Neural crest cell (in vitro differentiated cells): ENCODE results near the gene SMG7. TPM values are rescaled to one million over a fixed set of nuclear protein-coding genes. Genes with fewer than 3 reads are reported as not detected.
A peak's percentile ranks its signal among the peaks of the same experiment; 100 is the strongest.

Experiments used
- DNase-seq: peaks from one replicate; pipeline ENCODE4 v3.0.0; 2021; ENCODE audit warnings: low read depth, mixed read lengths, low spot score
- H3K27ac Mint-ChIP-seq: one replicate; pipeline ENCODE4 v1.8.0; 2021; ENCODE audit warnings: mild to moderate bottlenecking, mixed read lengths; ENCODE audit not compliant: unreplicated experiment
- H3K27me3 Mint-ChIP-seq: 2 replicates; pipeline ENCODE4 v1.8.0; 2021; ENCODE audit warnings: low read depth, mild to moderate bottlenecking, mixed read lengths
- H3K36me3 Mint-ChIP-seq: 2 replicates; pipeline ENCODE4 v1.8.0; 2021; ENCODE audit warnings: low read depth, mild to moderate bottlenecking, mixed read lengths
- H3K4me1 Mint-ChIP-seq: 2 replicates; pipeline ENCODE4 v1.8.0; 2021; ENCODE audit warnings: mixed read lengths
- H3K4me3 Mint-ChIP-seq: one replicate; pipeline ENCODE4 v1.8.0; 2021; ENCODE audit warnings: mild to moderate bottlenecking, mixed read lengths
- H3K9me3 Mint-ChIP-seq: 2 replicates; pipeline ENCODE4 v1.8.0; 2021; ENCODE audit warnings: mixed read lengths
- total RNA-seq: library from RNA; stranded (reverse); gene quantifications from 2 replicates; pipeline ENCODE4 v1.2.1, GENCODE V29; 2021
- TF ChIP-seq, protein P1 (sequence below): fragments of 200-600 bp; sonication (generic); conservative IDR thresholded peaks from 2 replicates; pipeline ENCODE4 v1.5.0; 2021; ENCODE audit warnings: antibody characterized with exemption, mild to moderate bottlenecking

SMG7 gene
- total RNA-seq, 1 donor from 2014 or later: 72.4 TPM

DNA sequence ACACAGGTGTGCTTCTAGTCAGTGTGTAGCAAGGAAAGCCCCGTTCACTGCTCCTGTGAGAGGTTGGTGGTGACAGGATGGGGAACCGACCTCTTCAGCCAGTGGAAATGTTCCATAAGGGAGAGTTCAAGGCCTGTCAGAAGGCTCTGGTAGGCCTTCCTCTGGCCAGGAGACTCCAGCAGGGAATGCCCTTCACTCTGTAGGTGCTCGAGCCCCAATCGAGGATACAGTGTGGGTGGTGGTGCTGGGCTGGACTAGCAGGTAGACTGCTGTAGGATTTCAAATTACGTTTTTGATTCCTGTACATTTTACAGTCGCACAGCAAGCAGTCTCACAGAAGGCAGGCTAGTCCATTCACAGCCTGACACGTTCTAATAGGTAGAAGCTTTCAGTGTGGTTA is 80.1 kb downstream of the SMG7 start:
- DNase-seq: no peak
- TF ChIP-seq, protein P1, sequence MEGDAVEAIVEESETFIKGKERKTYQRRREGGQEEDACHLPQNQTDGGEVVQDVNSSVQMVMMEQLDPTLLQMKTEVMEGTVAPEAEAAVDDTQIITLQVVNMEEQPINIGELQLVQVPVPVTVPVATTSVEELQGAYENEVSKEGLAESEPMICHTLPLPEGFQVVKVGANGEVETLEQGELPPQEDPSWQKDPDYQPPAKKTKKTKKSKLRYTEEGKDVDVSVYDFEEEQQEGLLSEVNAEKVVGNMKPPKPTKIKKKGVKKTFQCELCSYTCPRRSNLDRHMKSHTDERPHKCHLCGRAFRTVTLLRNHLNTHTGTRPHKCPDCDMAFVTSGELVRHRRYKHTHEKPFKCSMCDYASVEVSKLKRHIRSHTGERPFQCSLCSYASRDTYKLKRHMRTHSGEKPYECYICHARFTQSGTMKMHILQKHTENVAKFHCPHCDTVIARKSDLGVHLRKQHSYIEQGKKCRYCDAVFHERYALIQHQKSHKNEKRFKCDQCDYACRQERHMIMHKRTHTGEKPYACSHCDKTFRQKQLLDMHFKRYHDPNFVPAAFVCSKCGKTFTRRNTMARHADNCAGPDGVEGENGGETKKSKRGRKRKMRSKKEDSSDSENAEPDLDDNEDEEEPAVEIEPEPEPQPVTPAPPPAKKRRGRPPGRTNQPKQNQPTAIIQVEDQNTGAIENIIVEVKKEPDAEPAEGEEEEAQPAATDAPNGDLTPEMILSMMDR: no peak
- Mint-ChIP-seq H3K4me1 (peaks cover 3% of the 10 kb centered on the region), H3K9me3 (no peaks in the 10 kb centered on the region), H3K4me3 (no peak overlapping the region), H3K27ac (peak overlapping the region; percentile 62), H3K27me3 (no peaks in the 10 kb centered on the region), H3K36me3 (peaks cover 2% of the 10 kb centered on the region)

DNA sequence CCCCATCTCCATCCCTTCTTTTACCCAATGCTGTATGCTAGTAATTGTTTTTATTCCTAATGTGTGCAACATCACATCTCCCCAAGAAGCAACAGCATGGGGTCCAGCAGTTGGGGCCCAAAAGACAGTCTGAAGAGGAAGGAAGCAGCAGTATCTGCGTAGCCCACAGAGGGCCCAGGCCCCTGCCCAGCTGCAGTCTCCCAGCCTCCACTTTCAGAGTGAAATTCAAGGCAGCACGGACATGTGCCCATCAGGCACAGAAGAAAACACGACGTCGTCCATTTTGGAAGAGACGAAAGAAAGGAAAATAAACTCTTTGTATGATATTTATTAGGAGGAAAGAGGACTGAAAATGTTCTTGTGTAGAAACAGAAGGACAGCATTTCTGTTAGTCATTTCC is 80.6 kb downstream of the SMG7 start:
- Mint-ChIP-seq H3K4me3 (no peak overlapping the region), H3K4me1 (no peaks in the 10 kb centered on the region), H3K9me3 (no peaks in the 10 kb centered on the region), H3K36me3 (peaks cover 5% of the 10 kb centered on the region), H3K27me3 (no peaks in the 10 kb centered on the region), H3K27ac (peak overlapping the region; percentile 82)
- TF ChIP-seq, protein P1: no peak
- no peak for DNase-seq

DNA sequence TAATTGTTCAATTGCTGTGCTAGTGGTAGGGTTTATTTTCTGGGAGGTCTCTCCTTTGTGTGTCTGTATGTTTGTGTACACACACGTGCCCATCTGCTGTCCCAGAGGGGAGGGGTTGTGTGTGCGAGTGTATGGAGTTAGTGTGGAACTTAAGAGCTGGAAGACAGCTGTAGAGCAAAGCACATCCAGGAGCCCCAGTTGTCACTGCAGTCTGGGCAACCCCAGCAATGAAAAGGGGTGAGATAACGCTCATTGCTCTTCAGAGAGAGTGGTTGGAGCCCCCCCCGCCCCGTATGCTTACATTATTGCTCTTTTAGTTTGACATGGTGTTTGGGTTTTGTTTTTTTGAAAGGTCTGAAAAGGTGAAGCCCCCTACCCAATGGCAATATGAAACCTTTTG is 81.0 kb downstream of the SMG7 start:
- Mint-ChIP-seq H3K27ac (no peak overlapping the region), H3K4me1 (no peaks in the 10 kb centered on the region), H3K36me3 (peaks cover 5% of the 10 kb centered on the region), H3K27me3 (no peaks in the 10 kb centered on the region), H3K4me3 (no peak overlapping the region), H3K9me3 (no peaks in the 10 kb centered on the region)
- TF ChIP-seq, protein P1: no peak
- DNase-seq: no peak

DNA sequence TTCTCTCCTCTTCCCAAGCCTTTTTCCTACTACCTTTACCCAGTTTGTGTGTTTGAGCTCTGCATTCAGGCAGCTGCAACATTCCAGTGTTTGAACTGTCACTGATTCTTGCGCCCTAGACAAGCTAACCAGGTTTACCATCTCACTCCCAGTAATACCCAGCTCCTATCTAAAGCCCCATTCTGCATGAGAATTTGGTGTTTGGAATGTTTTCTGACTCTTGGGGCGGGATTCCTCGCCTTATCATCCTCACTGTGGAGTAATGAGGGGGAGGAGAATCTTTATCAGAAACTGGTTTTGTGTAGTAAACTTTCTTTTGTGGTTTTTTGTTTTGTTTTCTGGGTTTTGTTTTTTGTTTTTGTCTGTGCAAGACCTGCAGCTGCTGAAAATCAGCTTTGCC is 81.5 kb downstream of the SMG7 start:
- H3K27ac Mint-ChIP-seq: no peak overlapping the region
- no peak overlapping the region for H3K4me3 Mint-ChIP-seq
- no peaks in the 10 kb centered on the region for H3K9me3 Mint-ChIP-seq
- H3K36me3 Mint-ChIP-seq: peaks cover 5% of the 10 kb centered on the region
- H3K4me1 Mint-ChIP-seq: no peaks in the 10 kb centered on the region
- TF ChIP-seq, protein P1: no peak
- no peak for DNase-seq
- no peaks in the 10 kb centered on the region for H3K27me3 Mint-ChIP-seq

DNA sequence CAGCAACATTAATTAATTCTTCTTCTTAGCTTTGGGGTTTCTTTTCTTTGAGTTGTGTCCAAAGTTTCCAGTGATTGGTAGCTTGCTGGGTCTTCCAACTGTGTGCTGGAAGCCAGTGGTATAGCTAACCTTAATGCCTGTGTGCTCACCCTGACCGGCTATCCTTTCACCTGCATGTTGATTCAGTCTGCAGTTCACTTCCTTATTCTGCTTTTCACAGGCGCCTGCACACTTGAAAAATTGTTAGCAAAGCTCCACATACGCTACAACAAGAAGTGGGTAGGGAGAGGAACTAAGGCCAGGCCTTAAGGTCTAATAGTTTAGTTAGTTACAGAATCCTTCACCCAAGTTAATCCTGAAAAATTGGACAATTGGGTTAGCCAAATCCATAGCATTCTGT is 82.3 kb downstream of the SMG7 start:
- no peak for DNase-seq
- H3K4me1 Mint-ChIP-seq: no peaks in the 10 kb centered on the region
- H3K9me3 Mint-ChIP-seq: no peaks in the 10 kb centered on the region
- H3K36me3 Mint-ChIP-seq: peaks cover 5% of the 10 kb centered on the region
- no peak overlapping the region for H3K4me3 Mint-ChIP-seq
- no peaks in the 10 kb centered on the region for H3K27me3 Mint-ChIP-seq
- no peak overlapping the region for H3K27ac Mint-ChIP-seq
- TF ChIP-seq, protein P1: no peak

DNA sequence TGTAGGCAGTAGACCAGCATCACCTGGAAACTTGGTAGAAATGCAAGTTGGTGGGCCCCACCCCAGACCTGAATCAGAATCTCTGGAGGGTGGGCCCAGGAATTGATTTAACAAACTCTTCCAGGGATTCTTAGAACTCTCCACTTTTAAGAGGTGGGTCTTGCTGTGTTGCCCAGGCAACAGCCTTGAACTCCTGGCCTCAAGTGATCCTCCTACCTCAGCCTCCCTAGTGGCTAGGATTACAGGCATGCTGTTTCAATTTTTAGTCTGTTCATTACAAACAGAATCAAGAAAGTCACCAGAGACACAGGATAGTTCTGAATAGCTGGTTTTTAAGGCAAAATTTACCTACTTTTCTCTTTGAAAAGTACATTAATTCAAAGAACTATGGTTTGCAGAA is 86.8 kb downstream of the SMG7 start:
- no peaks in the 10 kb centered on the region for H3K27me3 Mint-ChIP-seq
- H3K9me3 Mint-ChIP-seq: no peaks in the 10 kb centered on the region
- H3K27ac Mint-ChIP-seq: no peak overlapping the region
- no peaks in the 10 kb centered on the region for H3K4me1 Mint-ChIP-seq
- no peak overlapping the region for H3K4me3 Mint-ChIP-seq
- TF ChIP-seq, protein P1: no peak
- peaks cover 2% of the 10 kb centered on the region for H3K36me3 Mint-ChIP-seq
- no peak for DNase-seq
